ENCODE results near the gene CAPRIN1. TPM values are rescaled to one million over a fixed set of nuclear protein-coding genes. Genes with fewer than 3 reads are reported as not detected.
"Not testable (repeated sequence)": the region's sequence is repeated elsewhere in the genome, so short reads cannot be mapped to it uniquely, and the experiment has no call there.

CAPRIN1 gene
- total RNA-seq, 4 donors from 2014 or later = 94.5 to 132 (median 115) TPM

GRCh38 chr11:34065505-34066203, 14.1 kb downstream of the CAPRIN1 start:
- Histone ChIP-seq H3K4me3 (no peak overlapping the region), H3K9me3 (no peaks in the 10 kb centered on the region), H3K27ac (no peak overlapping the region), H3K4me1 (peaks cover 4 to 100% (median 18%) of the 10 kb centered on the region in 3 donors), H3K27me3 (no peaks in the 10 kb centered on the region), H3K36me3 (peaks cover 0 to 8% of the 10 kb centered on the region in 2 donors)
- WGBS, 2 donors (ENCODE audit: low coverage in 1 of 2) = 82 to 86% methylated on average over 3 to 6 of the region's 6 CpGs
- ATAC-seq = no peak
- TF ChIP-seq EP300 (IDR thresholded peaks at IDR 0.05) (no peak), POLR2AphosphoS5 (IDR thresholded peaks at IDR 0.05) (no peak), CTCF (IDR thresholded peaks at IDR 0.05) (no peak), POLR2A (IDR thresholded peaks at IDR 0.05) (no peak)

GRCh38 chr11:34066766-34067165, 15.2 kb downstream of the CAPRIN1 start:
- not testable (repeated sequence) for H3K27ac ChIP-seq, H3K9me3 ChIP-seq, ATAC-seq, H3K27me3 ChIP-seq, H3K36me3 ChIP-seq, H3K4me3 ChIP-seq
- WGBS, 2 donors (ENCODE audit: low coverage in 1 of 2) = 89 to 92% methylated on average over 3 to 6 of the region's 8 CpGs
- H3K4me1 ChIP-seq = peaks cover 2 to 96% (median 18%) of the 10 kb centered on the region in 3 donors

GRCh38 chr11:34067383-34068065, 16.0 kb downstream of the CAPRIN1 start:
- no peak for TF ChIP-seq CTCF (IDR thresholded peaks at IDR 0.05)
- no peak for TF ChIP-seq POLR2A (IDR thresholded peaks at IDR 0.05)
- no peak for TF ChIP-seq EP300 (IDR thresholded peaks at IDR 0.05)
- no peak for TF ChIP-seq POLR2AphosphoS5 (IDR thresholded peaks at IDR 0.05)
- Histone ChIP-seq H3K4me3 (no peak overlapping the region), H3K9me3 (no peaks in the 10 kb centered on the region), H3K36me3 (peaks cover 0 to 8% of the 10 kb centered on the region in 2 donors), H3K4me1 (peaks cover 2 to 89% (median 18%) of the 10 kb centered on the region in 3 donors), H3K27me3 (no peaks in the 10 kb centered on the region), H3K27ac (no peak overlapping the region)
- WGBS, 2 donors (ENCODE audit: low coverage in 1 of 2) = 78 to 87% methylated on average over 6 to 7 of the region's 7 CpGs
- ATAC-seq = no peak

GRCh38 chr11:34068111-34068510, 16.6 kb downstream of the CAPRIN1 start:
- H3K36me3 ChIP-seq = peaks cover 0 to 14% of the 10 kb centered on the region in 2 donors
- no peak for ATAC-seq
- H3K27ac ChIP-seq = no peak overlapping the region
- no peaks in the 10 kb centered on the region for H3K27me3 ChIP-seq
- TF ChIP-seq CTCF (IDR thresholded peaks at IDR 0.05) = no peak
- no peak for TF ChIP-seq EP300 (IDR thresholded peaks at IDR 0.05)
- TF ChIP-seq POLR2A (IDR thresholded peaks at IDR 0.05) = no peak
- no peak for TF ChIP-seq POLR2AphosphoS5 (IDR thresholded peaks at IDR 0.05)
- H3K4me3 ChIP-seq = no peak overlapping the region
- H3K9me3 ChIP-seq = no peaks in the 10 kb centered on the region
- H3K4me1 ChIP-seq = peaks cover 2 to 83% (median 15%) of the 10 kb centered on the region in 3 donors
- WGBS, 2 donors (ENCODE audit: low coverage in 1 of 2) = 9 to 40% methylated on average over 2 of the region's 2 CpGs

GRCh38 chr11:34071306-34071705, 19.8 kb downstream of the CAPRIN1 start:
- ATAC-seq, H3K27me3 ChIP-seq, H3K4me3 ChIP-seq, H3K27ac ChIP-seq, H3K9me3 ChIP-seq: not testable (repeated sequence)
- WGBS, 2 donors (ENCODE audit: low coverage in 1 of 2) = 83 to 88% methylated on average over 5 to 8 of the region's 8 CpGs
- peaks cover 0 to 66% (median 16%) of the 10 kb centered on the region in 3 donors for H3K4me1 ChIP-seq
- peaks cover 0 to 46% of the 10 kb centered on the region in 2 donors for H3K36me3 ChIP-seq

- Histone ChIP-seq H3K27ac (no peak overlapping the region), H3K27me3 (no peaks in the 10 kb centered on the region), H3K9me3 (no peaks in the 10 kb centered on the region), H3K4me1 (peaks cover 0 to 58% (median 16%) of the 10 kb centered on the region in 3 donors), H3K36me3 (peaks cover 0 to 53% of the 10 kb centered on the region in 2 donors), H3K4me3 (no peak overlapping the region)
- ATAC-seq = no peak
- WGBS, 2 donors (ENCODE audit: low coverage in 1 of 2) = 64 to 77% methylated on average over 2 to 3 of the region's 3 CpGs
- TF ChIP-seq EP300 (IDR thresholded peaks at IDR 0.05) = no peak
- TF ChIP-seq POLR2AphosphoS5 (IDR thresholded peaks at IDR 0.05) = no peak
- TF ChIP-seq CTCF (IDR thresholded peaks at IDR 0.05) = no peak
- no peak for TF ChIP-seq POLR2A (IDR thresholded peaks at IDR 0.05)
Observed at GRCh38 chr11:34072041-34072440, 20.5 kb downstream of the CAPRIN1 start.

All from gastroesophageal sphincter (tissue), 4 donors.